SK-N-SH treated with all-trans-retinoic acid at 6 μM for 48 hours (cell line): ENCODE data around the gene CHST5.

ENCODE experiments used
- BACH2 ChIP-seq: fragments of 250-450 bp; sonication (Bioruptor Pico); IDR thresholded peaks from 2 replicates; pipeline ENCODE4 v1.9.0; 2021; ENCODE audit warnings: mild to moderate bottlenecking, borderline replicate concordance
- CSRNP3 ChIP-seq: fragments of 250-450 bp; sonication (Bioruptor Pico); IDR thresholded peaks from 2 replicates; pipeline ENCODE4 v1.5.1; 2021; ENCODE audit warnings: mild to moderate bottlenecking, moderate library complexity
- ZFP3 ChIP-seq: fragments of 250-450 bp; sonication (Bioruptor Pico); IDR thresholded peaks from 2 replicates; pipeline ENCODE4 v1.5.0; 2020; ENCODE audit warnings: mild to moderate bottlenecking, moderate library complexity
- TF ChIP-seq, protein P1 (sequence below): fragments of 250-450 bp; sonication (Bioruptor Pico); IDR thresholded peaks from 2 replicates; pipeline ENCODE4 v1.5.1; 2020; ENCODE audit warnings: low read depth, mild to moderate bottlenecking, moderate library complexity
- TF ChIP-seq, protein P2 (sequence below): fragments of 250-450 bp; sonication (Bioruptor Pico); IDR thresholded peaks from 2 replicates; pipeline ENCODE4 v1.8.0; 2020; ENCODE audit warnings: mild to moderate bottlenecking, moderate library complexity, borderline replicate concordance

DNA sequence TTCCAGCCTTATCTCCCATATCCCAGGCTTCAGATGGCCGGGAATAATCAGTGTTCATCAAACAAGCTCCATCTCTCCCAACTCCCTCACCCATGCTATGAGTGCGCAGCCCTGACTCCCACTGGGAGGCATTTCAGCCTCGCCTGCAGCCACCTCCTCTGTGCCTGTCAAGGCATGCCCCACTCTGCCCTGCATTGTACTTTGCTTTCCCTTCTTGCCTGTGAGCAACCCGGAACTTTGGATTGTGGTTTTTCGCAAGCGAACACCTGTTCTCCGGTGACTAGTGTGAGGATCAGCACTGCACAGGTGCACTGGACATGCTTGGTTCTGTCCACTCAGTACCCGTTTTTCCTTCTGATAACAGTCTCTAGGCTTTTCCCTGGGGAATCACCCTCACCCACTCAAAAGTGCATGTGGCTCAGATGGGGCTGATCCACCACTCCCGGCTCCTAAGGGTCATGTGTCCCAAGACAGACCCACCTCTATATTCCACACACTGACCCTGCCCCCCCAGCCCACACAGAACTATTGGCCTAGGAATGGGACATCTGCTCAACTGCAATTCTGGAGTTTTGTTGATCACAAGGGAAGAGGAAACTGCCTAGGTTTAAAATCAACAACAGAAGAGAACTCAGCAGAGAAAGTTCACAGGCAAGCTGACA is 49.8 kb downstream of the CHST5 start:
- TF ChIP-seq, protein P1, sequence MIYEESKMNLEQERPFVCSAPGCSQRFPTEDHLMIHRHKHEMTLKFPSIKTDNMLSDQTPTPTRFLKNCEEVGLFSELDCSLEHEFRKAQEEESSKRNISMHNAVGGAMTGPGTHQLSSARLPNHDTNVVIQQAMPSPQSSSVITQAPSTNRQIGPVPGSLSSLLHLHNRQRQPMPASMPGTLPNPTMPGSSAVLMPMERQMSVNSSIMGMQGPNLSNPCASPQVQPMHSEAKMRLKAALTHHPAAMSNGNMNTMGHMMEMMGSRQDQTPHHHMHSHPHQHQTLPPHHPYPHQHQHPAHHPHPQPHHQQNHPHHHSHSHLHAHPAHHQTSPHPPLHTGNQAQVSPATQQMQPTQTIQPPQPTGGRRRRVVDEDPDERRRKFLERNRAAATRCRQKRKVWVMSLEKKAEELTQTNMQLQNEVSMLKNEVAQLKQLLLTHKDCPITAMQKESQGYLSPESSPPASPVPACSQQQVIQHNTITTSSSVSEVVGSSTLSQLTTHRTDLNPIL (CRISPR knock-in tag) = no peak
- TF ChIP-seq, protein P2, sequence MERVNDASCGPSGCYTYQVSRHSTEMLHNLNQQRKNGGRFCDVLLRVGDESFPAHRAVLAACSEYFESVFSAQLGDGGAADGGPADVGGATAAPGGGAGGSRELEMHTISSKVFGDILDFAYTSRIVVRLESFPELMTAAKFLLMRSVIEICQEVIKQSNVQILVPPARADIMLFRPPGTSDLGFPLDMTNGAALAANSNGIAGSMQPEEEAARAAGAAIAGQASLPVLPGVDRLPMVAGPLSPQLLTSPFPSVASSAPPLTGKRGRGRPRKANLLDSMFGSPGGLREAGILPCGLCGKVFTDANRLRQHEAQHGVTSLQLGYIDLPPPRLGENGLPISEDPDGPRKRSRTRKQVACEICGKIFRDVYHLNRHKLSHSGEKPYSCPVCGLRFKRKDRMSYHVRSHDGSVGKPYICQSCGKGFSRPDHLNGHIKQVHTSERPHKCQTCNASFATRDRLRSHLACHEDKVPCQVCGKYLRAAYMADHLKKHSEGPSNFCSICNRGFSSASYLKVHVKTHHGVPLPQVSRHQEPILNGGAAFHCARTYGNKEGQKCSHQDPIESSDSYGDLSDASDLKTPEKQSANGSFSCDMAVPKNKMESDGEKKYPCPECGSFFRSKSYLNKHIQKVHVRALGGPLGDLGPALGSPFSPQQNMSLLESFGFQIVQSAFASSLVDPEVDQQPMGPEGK (CRISPR knock-in tag) = no peak
- TF ChIP-seq ZFP3 (CRISPR knock-in tag) (no peak), CSRNP3 (CRISPR knock-in tag) (no peak), BACH2 (CRISPR knock-in tag) (no peak)
